Naive thymus-derived CD4-positive, alpha-beta T cell (primary cell): ENCODE results near the gene POMT1. TPM values are rescaled to one million over a fixed set of nuclear protein-coding genes. Genes with fewer than 3 reads are reported as not detected.

ENCODE experiments used
- ATAC-seq: fragments of 150-1000 bp; cut with Tn5 transposase; 2 replicates; pipeline ENCODE4 v1.10.0; 2021; ENCODE audit warnings: mild to moderate bottlenecking, moderate library complexity
- CTCF ChIA-PET: fragments of 350-600 bp; sonication (Branson Sonifier 250); formaldehyde crosslinking; loops from one replicate; lab custom pipeline; 2021; ENCODE audit warnings: antibody characterized with exemption; lab: Charles Lee
- POLR2A ChIA-PET: fragments of 350-600 bp; sonication (Branson Sonifier 250); formaldehyde crosslinking; loops from one replicate; lab custom pipeline; 2021; ENCODE audit warnings: antibody characterized with exemption, inconsistent platforms; lab: Charles Lee
- DNase-seq, 9 donors: peaks; one replicate each; pipeline versions ENCODE4 v3.0.0 to v3.0.0-alpha.2; 2020 to 2022; ENCODE audit warnings: mixed read lengths in 1 of 9
- H3K27ac ChIP-seq: one replicate; pipeline ENCODE4 v1.7.0; 2013; ENCODE audit warnings: mild to moderate bottlenecking, low read depth, low read length, moderate library complexity
- H3K27me3 ChIP-seq, 2 donors: one replicate each; pipeline ENCODE4 v1.7.0; 2013; ENCODE audit warnings: low read length in 2 of 2, mild to moderate bottlenecking in 2 of 2, moderate library complexity in 2 of 2; ENCODE audit not compliant: control insufficient read depth in 2 of 2, insufficient read depth in 2 of 2
- H3K36me3 ChIP-seq, 3 experiments: 1 replicate in 2 of 3; 2 replicates in 1 of 3; pipeline ENCODE4 v1.7.0; 2013; ENCODE audit warnings: low read length in 3 of 3, mild to moderate bottlenecking in 3 of 3, moderate library complexity in 1 of 3; ENCODE audit not compliant: insufficient read depth in 3 of 3, control insufficient read depth in 2 of 3
- H3K4me1 ChIP-seq, 2 donors: one replicate each; pipeline ENCODE4 v1.7.0; 2013; ENCODE audit warnings: low read length in 2 of 2, mild to moderate bottlenecking in 2 of 2, moderate library complexity in 1 of 2; ENCODE audit not compliant: control insufficient read depth in 2 of 2, insufficient read depth in 2 of 2
- H3K4me3 ChIP-seq: 2 replicates; pipeline ENCODE4 v1.7.0; 2013; ENCODE audit warnings: mild to moderate bottlenecking, low read length
- H3K9me3 ChIP-seq, 3 experiments: 1 replicate in 2 of 3; 2 replicates in 1 of 3; pipeline ENCODE4 v1.7.0; 2013; ENCODE audit warnings: low read length in 3 of 3; ENCODE audit not compliant: control insufficient read depth in 2 of 3
- H3K27ac Mint-ChIP-seq, 9 donors: one replicate each; pipeline ENCODE4 v1.8.0; 2020 to 2022; ENCODE audit warnings: mixed read lengths in 9 of 9, mild to moderate bottlenecking in 8 of 9, moderate library complexity in 5 of 9, inconsistent platforms in 2 of 9
- H3K27me3 Mint-ChIP-seq, 5 donors: one replicate each; pipeline ENCODE4 v1.8.0; 2021 to 2022; ENCODE audit warnings: mixed read lengths in 5 of 5, mild to moderate bottlenecking in 1 of 5
- H3K36me3 Mint-ChIP-seq, 5 donors: one replicate each; pipeline ENCODE4 v1.8.0; 2020 to 2022; ENCODE audit warnings: mixed read lengths in 5 of 5, mild to moderate bottlenecking in 3 of 5, inconsistent platforms in 1 of 5
- H3K4me1 Mint-ChIP-seq, 7 donors: one replicate each; pipeline ENCODE4 v1.8.0; 2020 to 2022; ENCODE audit warnings: mixed read lengths in 7 of 7, mild to moderate bottlenecking in 3 of 7, inconsistent platforms in 1 of 7
- H3K4me3 Mint-ChIP-seq, 10 donors: one replicate each; pipeline ENCODE4 v1.8.0; 2020 to 2022; ENCODE audit warnings: mild to moderate bottlenecking in 10 of 10, mixed read lengths in 10 of 10, moderate library complexity in 6 of 10, inconsistent platforms in 2 of 10
- H3K9me3 Mint-ChIP-seq, 11 donors: one replicate each; pipeline ENCODE4 v1.8.0; 2020 to 2022; ENCODE audit warnings: mixed read lengths in 11 of 11, mild to moderate bottlenecking in 4 of 11, inconsistent platforms in 1 of 11, moderate library complexity in 1 of 11
- intact Hi-C, 2 donors: fragments of 100-400 bp; cut with micrococcal nuclease; formaldehyde crosslinking; loops; one replicate each; pipeline ENCODE4 v1.15.1; 2023
- polyA plus RNA-seq, 2 donors: library from polyadenylated mRNA; unstranded; fragments of 300-500 nt; fragmentation: Illumina TruSeq; gene quantifications; one replicate each; pipeline ENCODE4 v1.2.3, GENCODE V29; 2021
- total RNA-seq, 6 experiments: library from RNA in 5 of 6; stranded (reverse) in 5 of 6; gene quantifications; 1 replicate in 5 of 6; 2 replicates in 1 of 6; pipeline ENCODE4 v1.2.3 and lab custom pipeline; 2021 to 2026

POMT1 gene
- total and polyA plus RNA-seq, 7 experiments from 2014 or later = 13.3 to 55.8 (median 41.0) TPM

DNA sequence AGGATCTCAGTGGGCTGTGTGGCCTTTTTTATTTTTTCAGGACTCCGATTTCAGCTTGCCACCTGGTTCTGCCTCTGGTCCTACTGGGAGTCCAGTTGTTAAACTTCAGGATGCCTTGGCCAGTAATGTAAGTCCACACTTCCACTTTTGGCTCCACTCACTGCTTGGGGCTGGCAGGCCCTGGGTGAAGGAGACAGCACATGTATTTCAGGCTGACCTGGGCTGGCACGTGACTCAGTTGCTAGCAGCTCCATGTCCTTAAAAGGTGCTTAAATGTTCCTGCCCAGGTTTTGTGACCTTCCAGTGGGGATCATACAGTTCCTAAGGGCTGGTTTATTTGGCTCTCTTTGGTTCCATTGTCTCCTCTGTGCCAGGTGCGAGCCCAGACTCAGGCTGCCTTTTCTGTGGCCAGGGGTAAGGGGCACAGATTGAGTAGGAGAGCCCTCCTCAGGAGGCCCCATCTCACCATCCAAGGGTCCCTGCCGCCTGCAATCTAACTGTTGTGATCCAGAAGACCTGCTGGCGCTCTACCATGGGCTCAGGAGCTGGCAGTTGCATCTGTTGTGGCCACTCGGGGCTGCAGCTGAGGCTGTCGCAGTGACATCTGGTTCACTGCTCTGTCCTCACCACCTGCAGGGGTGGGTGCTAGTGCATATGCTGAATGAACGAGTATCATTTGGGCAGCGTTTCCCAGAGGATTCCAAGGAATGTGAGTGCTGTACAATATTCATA, 19.2 kb upstream of the POMT1 start:
- H3K27ac Mint-ChIP-seq = peak overlapping the region in 3 of 9 donors; percentile 19 to 33 (median 31)
- no peaks in the 10 kb centered on the region for H3K9me3 Mint-ChIP-seq
- no peaks in the 10 kb centered on the region for H3K27me3 Mint-ChIP-seq
- H3K9me3 ChIP-seq = no peaks in the 10 kb centered on the region
- peaks cover 44 to 96% (median 55%) of the 10 kb centered on the region in 3 experiments for H3K36me3 ChIP-seq
- CTCF ChIA-PET = interaction anchor here (0.9 kb wide), 1 partner anchor 66 kb away, joined by 3 read pairs; no protein-coding TSS in a partner anchor
- H3K4me1 Mint-ChIP-seq = peaks cover 0 to 12% (median 2%) of the 10 kb centered on the region in 7 donors
- no peaks in the 10 kb centered on the region for H3K27me3 ChIP-seq
- no peak overlapping the region for H3K4me3 Mint-ChIP-seq
- POLR2A ChIA-PET = no interaction called here
- intact Hi-C loops = no loop called here
- peaks cover under 1 to 52% (median 21%) of the 10 kb centered on the region in 5 donors for H3K36me3 Mint-ChIP-seq
- H3K27ac ChIP-seq = no peak overlapping the region
- ATAC-seq (no peak), DNase-seq (no peak)
- H3K4me1 ChIP-seq = no peaks in the 10 kb centered on the region
- H3K4me3 ChIP-seq = no peak overlapping the region

GRCh38 chr9:131484051-131484445, 18.7 kb upstream of the POMT1 start:
- no peak for DNase-seq
- H3K36me3 ChIP-seq = peaks cover 47 to 96% (median 54%) of the 10 kb centered on the region in 3 experiments
- no peaks in the 10 kb centered on the region for H3K9me3 ChIP-seq
- CTCF ChIA-PET = interaction anchor here (0.9 kb wide), 1 partner anchor 67 kb away, joined by 3 read pairs; no protein-coding TSS in a partner anchor
- no peak overlapping the region for H3K4me3 ChIP-seq
- peaks cover 4 to 55% (median 23%) of the 10 kb centered on the region in 5 donors for H3K36me3 Mint-ChIP-seq
- no peaks in the 10 kb centered on the region for H3K9me3 Mint-ChIP-seq
- no peaks in the 10 kb centered on the region for H3K4me1 ChIP-seq
- ATAC-seq = no peak
- intact Hi-C loops = no loop called here
- H3K27me3 ChIP-seq = no peaks in the 10 kb centered on the region
- H3K27ac ChIP-seq = no peak overlapping the region
- no peaks in the 10 kb centered on the region for H3K27me3 Mint-ChIP-seq
- H3K27ac Mint-ChIP-seq = peak overlapping the region in 3 of 9 donors; percentile 31 to 69 (median 33)
- POLR2A ChIA-PET = no interaction called here
- no peak overlapping the region for H3K4me3 Mint-ChIP-seq
- peaks cover 0 to 16% (median 6%) of the 10 kb centered on the region in 7 donors for H3K4me1 Mint-ChIP-seq

DNA sequence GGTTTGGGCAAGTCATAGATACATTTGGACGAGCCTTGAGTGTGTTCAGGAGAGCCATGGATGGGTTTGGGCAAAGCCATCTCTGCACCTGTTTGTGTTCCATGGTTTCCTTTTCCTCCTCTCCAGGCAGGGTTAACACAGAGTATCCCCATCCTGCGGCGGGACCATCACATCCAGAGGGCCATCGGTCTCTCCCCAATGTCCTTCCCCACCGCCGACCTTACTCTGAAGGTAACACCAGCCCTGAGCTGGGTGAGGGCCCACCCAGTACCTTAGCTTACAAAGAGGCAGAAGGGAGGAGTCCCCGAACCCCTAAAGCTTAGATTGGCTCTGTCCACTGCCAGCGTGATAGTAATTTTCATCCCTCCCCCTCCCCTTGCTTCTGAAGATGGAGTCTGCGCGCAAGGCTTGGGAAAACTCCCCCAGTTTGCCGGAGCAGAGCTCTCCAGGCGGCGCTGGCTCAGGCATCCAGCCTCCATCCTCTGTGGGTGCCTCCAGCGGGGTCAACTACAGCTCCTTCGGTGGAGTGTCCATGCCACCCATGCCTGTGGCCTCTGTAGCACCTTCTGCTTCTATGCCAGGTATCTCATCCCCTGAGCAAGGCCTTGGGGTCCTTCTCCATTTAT, 18.0 kb upstream of the POMT1 start:
- ATAC-seq = no peak
- Histone ChIP-seq H3K4me3 (no peak overlapping the region), H3K27me3 (no peaks in the 10 kb centered on the region), H3K9me3 (no peaks in the 10 kb centered on the region), H3K36me3 (peaks cover 43 to 96% (median 53%) of the 10 kb centered on the region in 3 experiments), H3K27ac (no peak overlapping the region), H3K4me1 (no peaks in the 10 kb centered on the region)
- H3K27ac Mint-ChIP-seq = peak overlapping the region in 5 of 9 donors; percentile 1 to 69 (median 29)
- no peak overlapping the region for H3K4me3 Mint-ChIP-seq
- DNase-seq = no peak
- ChIA-PET POLR2A (no interaction called here), CTCF (no interaction called here)
- H3K4me1 Mint-ChIP-seq = peaks cover 0 to 16% (median 7%) of the 10 kb centered on the region in 7 donors
- H3K36me3 Mint-ChIP-seq = peaks cover 4 to 52% (median 20%) of the 10 kb centered on the region in 5 donors
- intact Hi-C loops = no loop called here
- H3K9me3 Mint-ChIP-seq = no peaks in the 10 kb centered on the region
- H3K27me3 Mint-ChIP-seq = no peaks in the 10 kb centered on the region

DNA sequence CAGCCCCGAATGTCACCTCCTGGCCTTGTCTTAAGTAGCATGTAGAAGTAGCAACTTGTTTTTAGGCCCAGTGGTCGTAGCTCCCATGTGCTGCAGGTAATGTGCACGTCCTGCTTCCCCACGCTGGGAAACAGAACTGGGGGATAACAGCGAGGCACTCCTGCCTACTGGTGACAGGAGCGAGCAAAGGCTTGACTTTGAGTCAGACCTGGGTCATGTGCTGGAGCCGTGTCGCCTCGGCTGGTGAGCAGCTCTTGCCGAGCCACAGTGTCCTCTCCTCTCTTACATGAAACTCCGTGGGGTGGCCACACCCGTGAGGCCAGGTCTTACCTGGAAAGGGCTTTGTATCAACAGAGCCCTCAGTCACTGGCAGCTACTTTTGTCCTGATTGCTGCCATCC, 17.5 kb upstream of the POMT1 start:
- Mint-ChIP-seq H3K4me3 (no peak overlapping the region), H3K27ac (peak overlapping the region in 2 of 9 donors; percentile 9 to 31), H3K36me3 (peaks cover 9 to 54% (median 24%) of the 10 kb centered on the region in 5 donors), H3K4me1 (peaks cover 0 to 16% (median 10%) of the 10 kb centered on the region in 7 donors), H3K9me3 (no peaks in the 10 kb centered on the region), H3K27me3 (no peaks in the 10 kb centered on the region)
- CTCF ChIA-PET = no interaction called here
- Histone ChIP-seq H3K27me3 (no peaks in the 10 kb centered on the region), H3K9me3 (no peaks in the 10 kb centered on the region), H3K27ac (no peak overlapping the region), H3K4me1 (no peaks in the 10 kb centered on the region), H3K4me3 (no peak overlapping the region), H3K36me3 (peaks cover 39 to 96% (median 50%) of the 10 kb centered on the region in 3 experiments)
- no peak for ATAC-seq
- intact Hi-C loops = no loop called here
- POLR2A ChIA-PET = no interaction called here
- DNase-seq = no peak

DNA sequence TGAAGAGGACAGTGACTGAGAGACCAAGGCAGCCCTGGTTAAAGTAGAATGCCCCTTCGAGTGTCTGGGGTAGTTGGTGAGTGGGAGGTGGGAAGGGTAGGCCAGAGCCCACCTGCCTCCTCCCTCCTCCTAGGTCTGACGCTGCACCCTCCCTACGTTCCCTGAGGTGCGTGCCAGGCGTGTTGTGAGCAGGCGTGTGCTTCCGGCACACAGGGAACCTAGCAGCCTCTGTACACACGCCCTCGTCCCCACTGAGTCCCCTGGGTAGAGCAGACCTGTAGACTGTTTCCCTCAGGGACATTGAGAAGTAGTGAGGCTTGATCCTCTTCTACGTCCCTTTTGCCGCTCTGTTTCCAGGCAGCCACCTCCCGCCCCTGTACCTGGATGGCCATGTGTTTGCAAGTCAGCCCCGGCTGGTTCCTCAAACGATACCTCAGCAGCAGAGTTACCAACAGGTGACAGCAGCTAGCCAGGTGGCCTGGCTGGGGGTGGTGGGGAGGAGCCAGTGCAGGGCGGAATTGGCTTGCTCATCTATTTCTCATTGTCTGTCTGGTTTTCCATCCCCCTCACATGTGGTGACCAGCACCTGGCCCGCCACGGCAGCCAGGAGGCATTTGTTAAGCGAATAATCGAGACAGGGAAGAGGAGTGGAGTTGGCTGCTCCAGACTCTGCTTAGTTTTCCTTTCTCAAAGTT, 16.8 kb upstream of the POMT1 start:
- H3K4me1 Mint-ChIP-seq = peaks cover 0 to 16% (median 10%) of the 10 kb centered on the region in 7 donors
- peak overlapping the region in 4 of 9 donors; percentile 13 to 67 (median 35) for H3K27ac Mint-ChIP-seq

DNA sequence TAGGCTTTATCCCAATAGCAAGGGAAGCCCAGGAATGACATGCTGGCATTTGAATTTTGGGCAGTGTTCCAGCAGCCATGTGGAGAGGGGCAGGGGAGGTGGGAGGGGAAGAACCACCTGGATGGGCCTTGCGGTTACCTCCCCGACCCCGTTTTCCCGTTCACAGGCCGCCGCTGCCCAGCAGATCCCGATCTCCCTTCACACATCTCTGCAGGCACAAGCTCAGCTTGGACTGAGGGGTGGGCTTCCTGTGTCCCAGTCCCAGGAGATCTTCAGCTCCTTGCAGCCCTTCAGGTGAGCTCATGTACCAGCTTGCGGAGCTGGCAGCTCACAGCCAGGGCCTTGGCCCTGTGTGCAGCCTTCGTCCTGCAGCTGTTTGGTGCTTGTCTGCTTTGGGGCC, 15.7 kb upstream of the POMT1 start:
- H3K27ac ChIP-seq = no peak overlapping the region

More for the DNA sequence above, 16.8 kb upstream of the POMT1 start:
- ChIA-PET POLR2A (no interaction called here), CTCF (interaction anchor here (0.6 kb wide), 1 partner anchor 76 kb away, joined by 3 read pairs; no protein-coding TSS in a partner anchor)
- H3K27me3 ChIP-seq = no peaks in the 10 kb centered on the region
- H3K27ac ChIP-seq = no peak overlapping the region
- no peak for DNase-seq
- H3K4me3 ChIP-seq = no peak overlapping the region
- no peak overlapping the region for H3K4me3 Mint-ChIP-seq
- ATAC-seq = no peak
- no peaks in the 10 kb centered on the region for H3K9me3 ChIP-seq
- no peaks in the 10 kb centered on the region for H3K4me1 ChIP-seq
- H3K36me3 ChIP-seq = peaks cover 41 to 96% (median 46%) of the 10 kb centered on the region in 3 experiments
- no peaks in the 10 kb centered on the region for H3K27me3 Mint-ChIP-seq
- H3K9me3 Mint-ChIP-seq = peaks cover 0 to 1% (median 0%) of the 10 kb centered on the region in 11 donors
- peaks cover 13 to 57% (median 28%) of the 10 kb centered on the region in 5 donors for H3K36me3 Mint-ChIP-seq
- intact Hi-C loops = no loop called here

More for the DNA sequence above, 15.7 kb upstream of the POMT1 start:
- Histone ChIP-seq H3K4me1 (no peaks in the 10 kb centered on the region), H3K4me3 (no peak overlapping the region), H3K36me3 (peaks cover 41 to 100% (median 44%) of the 10 kb centered on the region in 3 experiments), H3K9me3 (no peaks in the 10 kb centered on the region), H3K27me3 (no peaks in the 10 kb centered on the region)
- ATAC-seq (no peak), DNase-seq (no peak)
- intact Hi-C loops = no loop called here
- no peak overlapping the region for H3K4me3 Mint-ChIP-seq
- ChIA-PET CTCF (no interaction called here), POLR2A (no interaction called here)
- H3K4me1 Mint-ChIP-seq = peaks cover 0 to 16% (median 10%) of the 10 kb centered on the region in 7 donors
- H3K27ac Mint-ChIP-seq = peak overlapping the region in 3 of 9 donors; percentile 10 to 45 (median 17)
- H3K27me3 Mint-ChIP-seq = no peaks in the 10 kb centered on the region
- peaks cover 17 to 65% (median 27%) of the 10 kb centered on the region in 5 donors for H3K36me3 Mint-ChIP-seq
- peaks cover 0 to 1% (median 0%) of the 10 kb centered on the region in 11 donors for H3K9me3 Mint-ChIP-seq
